Left lung (tissue), 10 donors: ENCODE measurements around the gene MEIS3. TPM values are rescaled to one million over a fixed set of nuclear protein-coding genes. Genes with fewer than 3 reads are reported as not detected.
"Not testable (repeated sequence)": the region's sequence is repeated elsewhere in the genome, so short reads cannot be mapped to it uniquely, and the experiment has no call there.

Source experiments
- ATAC-seq: fragments of 200-7000 bp; cut with Tn5 transposase; one replicate; pipeline ENCODE4 v1.9.1; 2020; ENCODE audit warnings: moderate library complexity
- DNase-seq, 4 donors: peaks; one replicate each; pipeline ENCODE4 v3.0.0-alpha.2; 2013 to 2020
- H3K27ac ChIP-seq, 2 donors: fragments of 200-600 bp; sonication (generic) in 1 of 2; one replicate each; pipeline versions ENCODE4 v1.5.0 to v1.8.0; 2020 to 2021
- H3K27me3 ChIP-seq, 2 donors: fragments of 200-600 bp; sonication (generic) in 1 of 2; one replicate each; pipeline versions ENCODE4 v1.5.0 to v1.8.0; 2020 to 2021
- H3K36me3 ChIP-seq, 2 donors: fragments of 200-600 bp; sonication (generic) in 1 of 2; one replicate each; pipeline versions ENCODE4 v1.5.0 to v1.8.0; 2020 to 2021
- H3K4me1 ChIP-seq, 2 donors: fragments of 200-600 bp; one replicate each; pipeline ENCODE4 v1.8.0; 2021
- H3K4me3 ChIP-seq, 2 donors: fragments of 200-600 bp; sonication (generic) in 1 of 2; one replicate each; pipeline versions ENCODE4 v1.5.0 to v1.8.0; 2020 to 2021; ENCODE audit warnings: mild to moderate bottlenecking in 1 of 2
- H3K9me3 ChIP-seq, 2 donors: fragments of 200-600 bp; sonication (generic) in 1 of 2; one replicate each; pipeline versions ENCODE4 v1.5.0 to v1.8.0; 2020 to 2021
- CTCF ChIP-seq, 2 donors: fragments of 200-600 bp; sonication (generic) in 1 of 2; IDR thresholded peaks; one replicate each; pipeline versions ENCODE4 v1.5.0 to v1.8.0; 2021; ENCODE audit warnings: antibody characterized with exemption in 2 of 2
- intact Hi-C, 2 donors: fragments of 100-400 bp; cut with DNase I; formaldehyde crosslinking; loops; one replicate each; pipeline versions ENCODE4 v1.11.2 to v1.14.2; 2022
- polyA plus RNA-seq, 6 donors: library from polyadenylated mRNA; unstranded; fragments of 120-200 nt; gene quantifications; one replicate each; pipeline ENCODE4 v1.2.1, GENCODE V29; 2013; ENCODE audit not compliant: insufficient read length in 6 of 6
- total RNA-seq, 2 donors: library from RNA; stranded (reverse); fragmentation: NEBNext Ultra II Directional; extraction: Animal tissue kit (Norgen Biotek cat#: 25700); gene quantifications; one replicate each; pipeline ENCODE4 v1.2.1, GENCODE V29; 2021
- donor health status: DM: no; HTN: yes; CAD: no.
- donor health status: DM: no; HTN: no; CAD: no.

MEIS3 gene
- total and polyA plus RNA-seq, 8 donors = 6.7 to 30.2 (median 23.8) TPM

DNA sequence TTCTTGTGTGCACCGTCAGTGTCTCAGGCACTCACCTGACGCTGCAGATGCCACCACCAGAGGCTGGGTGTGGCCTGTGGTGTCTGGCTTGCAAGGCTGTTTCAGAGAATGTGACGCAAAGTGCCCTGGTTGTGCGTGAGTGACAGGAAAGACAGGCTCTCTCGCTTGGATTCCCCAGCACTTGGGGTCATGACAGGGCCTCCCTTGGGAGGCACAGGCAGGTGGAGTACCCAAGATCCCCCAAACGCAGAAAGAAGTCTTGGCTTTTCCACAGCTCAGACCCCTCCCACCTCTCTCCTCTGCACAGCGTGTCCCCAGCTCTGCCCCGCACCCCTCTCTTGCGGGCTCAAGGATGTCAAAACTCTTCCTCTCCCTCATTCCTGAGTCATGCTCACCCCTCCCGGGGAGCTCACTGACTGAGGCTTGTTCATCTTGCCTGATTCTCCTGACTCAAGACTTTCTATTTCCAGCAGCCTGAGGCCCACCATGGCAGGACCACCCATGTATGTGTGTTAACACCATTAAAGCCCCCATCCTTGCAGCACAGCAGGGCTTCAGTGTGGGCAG is 49.2 kb downstream of the MEIS3 start:
- Histone ChIP-seq H3K4me3 (no peak overlapping the region), H3K36me3 (peaks cover 0 to 97% of the 10 kb centered on the region in 2 donors), H3K9me3 (no peaks in the 10 kb centered on the region), H3K27ac (peak overlapping the region in 1 of 2 donors; percentile 85), H3K4me1 (peaks cover 0 to 42% of the 10 kb centered on the region in 2 donors), H3K27me3 (no peaks in the 10 kb centered on the region)
- no peak for TF ChIP-seq CTCF (IDR thresholded peaks at IDR 0.05)
- DNase-seq = peak in 2 of 4 donors; percentile 73 to 87
- intact Hi-C loops = no loop called here
- ATAC-seq = peak; percentile 80

DNA sequence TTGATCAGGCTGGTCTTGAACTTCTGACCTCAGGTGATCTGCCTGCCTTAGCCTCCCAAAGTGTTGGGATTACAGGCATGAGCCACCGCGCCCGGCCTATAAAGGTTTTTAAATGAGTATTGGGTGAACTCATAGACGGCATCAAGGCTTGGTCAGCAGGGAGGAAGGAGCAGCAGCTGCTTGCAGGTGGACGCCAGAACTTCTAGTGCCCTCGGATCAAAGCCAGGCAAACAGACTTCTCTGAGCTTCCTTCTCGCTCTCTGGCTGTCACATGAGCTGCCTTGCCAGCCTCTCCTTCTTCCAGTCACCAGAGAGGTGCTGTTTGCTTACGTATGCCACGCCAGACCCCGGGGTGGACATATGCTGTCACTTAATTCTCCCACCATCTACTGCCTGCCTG is 53.9 kb downstream of the MEIS3 start:
- ATAC-seq, H3K27ac ChIP-seq, H3K4me3 ChIP-seq, H3K27me3 ChIP-seq, H3K9me3 ChIP-seq, intact Hi-C loops: not testable (repeated sequence)
- H3K36me3 ChIP-seq = peaks cover 0 to 97% of the 10 kb centered on the region in 2 donors
- H3K4me1 ChIP-seq = peaks cover 0 to 46% of the 10 kb centered on the region in 2 donors
- DNase-seq = peak in 1 of 4 donors; percentile 19

GRCh38 chr19:47363758-47364531 is 55.4 kb downstream of the MEIS3 start:
- intact Hi-C loops = no loop called here
- no peaks in the 10 kb centered on the region for H3K9me3 ChIP-seq
- H3K27ac ChIP-seq = peak overlapping the region in 1 of 2 donors; percentile 82
- no peaks in the 10 kb centered on the region for H3K27me3 ChIP-seq
- peaks cover 0 to 31% of the 10 kb centered on the region in 2 donors for H3K4me1 ChIP-seq
- ATAC-seq (peak; percentile 54), DNase-seq (no peak)
- H3K4me3 ChIP-seq = no peak overlapping the region
- no peak for TF ChIP-seq CTCF (IDR thresholded peaks at IDR 0.05)
- H3K36me3 ChIP-seq = peaks cover 0 to 97% of the 10 kb centered on the region in 2 donors

DNA sequence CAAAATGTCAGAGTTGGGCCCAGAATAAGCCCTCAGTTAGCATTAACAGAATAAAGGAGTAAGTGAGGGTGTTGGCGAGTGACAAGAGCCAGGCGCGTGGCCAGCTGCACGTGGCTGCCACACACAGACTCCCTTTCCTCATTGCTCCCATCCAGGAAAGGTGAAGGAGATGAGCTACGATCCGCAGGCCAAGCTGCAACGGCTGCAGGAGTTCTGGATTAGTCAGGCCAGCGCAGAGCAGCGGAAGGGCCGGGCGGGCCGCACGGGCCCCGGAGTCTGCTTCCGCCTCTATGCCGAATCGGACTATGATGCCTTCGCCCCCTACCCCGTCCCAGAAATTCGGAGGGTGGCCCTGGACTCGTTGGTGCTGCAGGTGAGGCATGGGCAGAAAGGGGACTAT is 57.0 kb downstream of the MEIS3 start:
- DNase-seq (no peak), ATAC-seq (no peak)
- intact Hi-C loops = no loop called here

GRCh38 chr19:47358936-47359335 is 60.4 kb downstream of the MEIS3 start:
- Histone ChIP-seq H3K9me3 (no peaks in the 10 kb centered on the region), H3K27me3 (no peaks in the 10 kb centered on the region), H3K4me1 (peaks cover 0 to 15% of the 10 kb centered on the region in 2 donors), H3K4me3 (no peak overlapping the region), H3K27ac (no peak overlapping the region), H3K36me3 (peaks cover 0 to 100% of the 10 kb centered on the region in 2 donors)
- intact Hi-C loops = no loop called here
- TF ChIP-seq CTCF (IDR thresholded peaks at IDR 0.05) = no peak
- ATAC-seq (no peak), DNase-seq (peak in 1 of 4 donors; percentile 27)

More for the DNA sequence above, 57.0 kb downstream of the MEIS3 start:
- peaks cover 0 to 100% of the 10 kb centered on the region in 2 donors for H3K36me3 ChIP-seq
- peaks cover 0 to 27% of the 10 kb centered on the region in 2 donors for H3K4me1 ChIP-seq
- H3K27me3 ChIP-seq = no peaks in the 10 kb centered on the region
- H3K9me3 ChIP-seq = no peaks in the 10 kb centered on the region
- no peak overlapping the region for H3K27ac ChIP-seq
- no peak for TF ChIP-seq CTCF (IDR thresholded peaks at IDR 0.05)
- no peak overlapping the region for H3K4me3 ChIP-seq
